ENCODE measurements around the gene HGS. TPM values are rescaled to one million over a fixed set of nuclear protein-coding genes. Genes with fewer than 3 reads are reported as not detected.

HGS gene
- total and polyA plus RNA-seq, 2 donors (not counting 3 experiments of a cell fraction or from before 2014, with no cell fraction given) = 166 to 191 TPM

DNA sequence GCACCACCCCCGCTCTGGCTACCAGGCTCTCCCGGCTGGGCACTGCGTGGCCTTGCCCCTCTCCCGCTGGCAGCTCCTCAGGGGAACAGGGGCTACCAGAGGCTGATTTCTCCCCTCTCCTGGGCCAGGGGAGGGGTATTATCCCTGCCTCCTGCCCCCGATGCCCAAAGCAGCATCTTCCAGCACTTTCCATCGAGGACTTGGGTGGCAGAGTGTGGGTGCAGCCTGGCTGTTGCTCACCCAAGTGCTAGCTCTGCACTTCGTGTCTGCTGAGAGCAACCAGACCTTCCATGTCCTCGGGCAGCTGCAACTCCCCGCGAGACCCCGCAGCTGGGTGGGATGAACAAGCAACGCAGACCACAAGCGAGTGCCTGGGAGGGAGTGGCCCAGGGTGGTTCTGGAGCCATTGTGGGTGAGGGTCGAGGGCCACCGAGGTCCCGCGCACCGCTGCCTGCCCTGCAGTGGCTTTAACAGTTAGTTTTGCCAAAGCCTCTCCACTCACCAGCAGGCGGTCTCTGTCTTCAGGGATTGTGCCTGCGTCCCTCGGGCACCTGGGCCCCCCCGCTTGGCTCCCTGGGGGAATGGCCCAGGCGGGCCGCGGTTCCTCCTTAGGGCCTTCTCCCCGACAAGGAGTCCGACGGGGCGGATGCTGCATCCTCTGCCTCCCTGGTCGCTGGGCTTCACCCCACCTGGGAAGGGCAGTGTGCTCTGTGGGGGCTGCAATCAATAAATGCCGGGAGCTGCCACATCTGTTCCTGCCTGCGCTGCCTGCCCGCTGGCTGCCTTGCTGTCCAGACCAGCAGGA lies 36.7 kb downstream of the HGS start:
- no peak for DNase-seq (ENCODE audit: low read depth, low spot score)
- no peak for FAIRE-seq
- CTCF ChIA-PET = no interaction called here
- Histone ChIP-seq H3K79me2 (ENCODE audit: control insufficient read depth, insufficient read depth, low read length) (no peaks in the 10 kb centered on the region), H3K9me1 (replicated peaks; ENCODE audit: control insufficient read depth, extremely low read depth, insufficient read depth, low read length) (no peaks in the 10 kb centered on the region), H3K36me3 (ENCODE audit: control insufficient read depth in 2 of 2, extremely low read depth in 1 of 2, insufficient read depth in 2 of 2, low read length in 2 of 2) (no peaks in the 10 kb centered on the region), H3K4me3 (replicated peaks in 1 of 3; ENCODE audit: insufficient read depth in 1 of 3, low read depth in 1 of 3, low read length in 3 of 3) (no peak overlapping the region), H3K4me2 (ENCODE audit: insufficient read depth, low read length) (no peak overlapping the region), H4K20me1 (replicated peaks; ENCODE audit: control insufficient read depth, extremely low read depth, insufficient read depth, low read length) (no peaks in the 10 kb centered on the region), H2AFZ (ENCODE audit: low read depth, low read length) (no peak overlapping the region), H3K4me1 (ENCODE audit: control insufficient read depth, extremely low read depth, insufficient read depth, low read length) (peaks cover 4% of the 10 kb centered on the region), H3K9me3 (replicated peaks; ENCODE audit: control insufficient read depth, insufficient read depth, low read length) (no peaks in the 10 kb centered on the region), H3K27me3 (ENCODE audit: control insufficient read depth in 2 of 2, insufficient read depth in 2 of 2, low read length in 2 of 2) (peaks cover 0 to 3% of the 10 kb centered on the region in 2 experiments), H3K27ac (ENCODE audit: insufficient read depth, low read depth, low read length) (no peak overlapping the region), H3K9ac (replicated peaks; ENCODE audit: extremely low read depth, insufficient read depth, low read length) (no peak overlapping the region)
- TSS peak; percentile 7 for BruUV-seq (replicated peaks)
- intact Hi-C loops (cut with micrococcal nuclease) = no loop called here
- dilution Hi-C loops (cut with MboI; ENCODE audit: extremely low pct_ligation_motif_present, low sequenced_read_pairs) = no loop called here
- POLR2A ChIA-PET = no interaction called here
- TF ChIP-seq JUN (IDR thresholded peaks at IDR 0.05; ENCODE audit: borderline replicate concordance, insufficient read depth, insufficient read length, low read depth) = no peak
- no peak for TF ChIP-seq POLR2A (IDR thresholded peaks at IDR 0.05; ENCODE audit: low read depth, low read length)
- no peak for TF ChIP-seq CTCF (IDR thresholded peaks at IDR 0.05; ENCODE audit: extremely low read depth in 1 of 2, insufficient read depth in 1 of 2, low read depth in 1 of 2, low read length in 2 of 2)
- TF ChIP-seq POLR2AphosphoS5 (IDR thresholded peaks at IDR 0.05; ENCODE audit: insufficient read depth, low read depth, low read length) = no peak
- no peak for TF ChIP-seq FOS (IDR thresholded peaks at IDR 0.05; ENCODE audit: borderline replicate concordance, insufficient read depth, low read length)
- TF ChIP-seq GATA2 (IDR thresholded peaks at IDR 0.05; ENCODE audit: insufficient read depth, insufficient read length, low read depth, low read length) = no peak
- TF ChIP-seq MAX (IDR thresholded peaks at IDR 0.05; ENCODE audit: insufficient read depth, insufficient read length) = no peak
- no peak for TF ChIP-seq MYC (IDR thresholded peaks at IDR 0.05; ENCODE audit: low read depth, low read length)
- TF ChIP-seq EZH2 (IDR thresholded peaks at IDR 0.05; ENCODE audit: borderline replicate concordance, low read depth, low read length, severe bottlenecking) = no peak

Measured in endothelial cell of umbilical vein (primary cell).